Activated CD4-positive, alpha-beta T cell treated with anti-CD3 and anti-CD28 coated beads, Interleukin-2, amount 10 ng/mL, durations not matched to agents 24 days and 14 days (primary cell): ENCODE results near the gene ISLR. TPM values are rescaled to one million over a fixed set of nuclear protein-coding genes. Genes with fewer than 3 reads are reported as not detected.

Experiments used
- DNase-seq: peaks from one replicate; pipeline ENCODE4 v3.0.0; 2022
- H3K27ac Mint-ChIP-seq: one replicate; pipeline ENCODE4 v1.8.0; 2022; ENCODE audit warnings: mild to moderate bottlenecking, mixed read lengths
- H3K27me3 Mint-ChIP-seq: one replicate; pipeline ENCODE4 v1.8.0; 2022; ENCODE audit warnings: mixed read lengths
- H3K36me3 Mint-ChIP-seq: one replicate; pipeline ENCODE4 v1.8.0; 2022; ENCODE audit warnings: low read depth, mild to moderate bottlenecking, mixed read lengths
- H3K4me1 Mint-ChIP-seq: one replicate; pipeline ENCODE4 v1.8.0; 2021; ENCODE audit warnings: mixed read lengths
- H3K4me3 Mint-ChIP-seq: one replicate; pipeline ENCODE4 v1.8.0; 2022; ENCODE audit warnings: mild to moderate bottlenecking, moderate library complexity, mixed read lengths
- H3K9me3 Mint-ChIP-seq: one replicate; pipeline ENCODE4 v1.8.0; 2021; ENCODE audit warnings: mixed read lengths
- intact Hi-C: fragments of 100-400 bp; cut with micrococcal nuclease; formaldehyde crosslinking; loops from one replicate; pipeline ENCODE4 v1.15.1; 2023
- total RNA-seq: library from RNA; stranded (reverse); gene quantifications from 2 replicates; pipeline ENCODE4 v1.2.3, GENCODE V29; 2022

ISLR gene, protein sequence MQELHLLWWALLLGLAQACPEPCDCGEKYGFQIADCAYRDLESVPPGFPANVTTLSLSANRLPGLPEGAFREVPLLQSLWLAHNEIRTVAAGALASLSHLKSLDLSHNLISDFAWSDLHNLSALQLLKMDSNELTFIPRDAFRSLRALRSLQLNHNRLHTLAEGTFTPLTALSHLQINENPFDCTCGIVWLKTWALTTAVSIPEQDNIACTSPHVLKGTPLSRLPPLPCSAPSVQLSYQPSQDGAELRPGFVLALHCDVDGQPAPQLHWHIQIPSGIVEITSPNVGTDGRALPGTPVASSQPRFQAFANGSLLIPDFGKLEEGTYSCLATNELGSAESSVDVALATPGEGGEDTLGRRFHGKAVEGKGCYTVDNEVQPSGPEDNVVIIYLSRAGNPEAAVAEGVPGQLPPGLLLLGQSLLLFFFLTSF
- total RNA-seq, result not detected in 2 replicates

DNA sequence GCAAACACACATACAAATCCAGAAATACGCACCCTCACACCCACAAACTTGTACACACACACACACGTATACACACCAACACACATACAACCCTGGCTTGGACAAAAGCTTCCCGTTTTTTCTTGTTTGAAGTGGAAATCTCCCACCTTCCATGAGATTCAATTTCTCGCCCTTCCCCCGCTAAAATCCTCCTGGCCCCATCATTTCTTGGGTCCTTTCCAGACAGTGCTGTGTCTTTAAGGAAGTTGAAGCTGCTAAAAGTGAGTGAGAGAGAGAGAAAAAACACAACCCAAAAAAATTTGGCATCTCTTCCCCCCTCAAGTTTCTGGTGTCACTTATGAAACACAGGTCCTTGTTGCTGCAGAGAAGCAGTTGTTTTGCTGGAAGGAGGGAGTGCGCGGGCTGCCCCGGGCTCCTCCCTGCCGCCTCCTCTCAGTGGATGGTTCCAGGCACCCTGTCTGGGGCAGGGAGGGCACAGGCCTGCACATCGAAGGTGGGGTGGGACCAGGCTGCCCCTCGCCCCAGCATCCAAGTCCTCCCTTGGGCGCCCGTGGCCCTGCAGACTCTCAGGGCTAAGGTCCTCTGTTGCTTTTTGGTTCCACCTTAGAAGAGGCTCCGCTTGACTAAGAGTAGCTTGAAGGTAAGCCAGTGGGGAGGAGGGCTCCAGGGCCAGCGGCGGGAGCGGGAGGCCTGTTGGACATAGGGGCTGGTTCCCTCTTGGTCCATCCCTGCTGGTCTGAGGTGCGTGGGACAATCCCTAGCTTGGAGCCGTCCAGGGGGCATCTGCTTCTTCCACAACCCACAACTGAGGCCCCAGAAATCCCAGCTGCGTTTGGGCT, at the start of gene ISLR:
TSS of gene ISLR (plus strand) at position 331 of the 839 bp plus-strand sequence. CDS start 1,149 bp downstream, outside the sequence.
- intact Hi-C loops, result no loop called here
- H3K27ac Mint-ChIP-seq, result no peak within 1 kb of the TSS
- no peaks in the 10 kb centered on the region for H3K9me3 Mint-ChIP-seq
- no peaks in the 10 kb centered on the region for H3K27me3 Mint-ChIP-seq
- DNase-seq, result no peak
- H3K36me3 Mint-ChIP-seq, result no peaks in the 10 kb centered on the region
- no peaks in the 10 kb centered on the region for H3K4me1 Mint-ChIP-seq
- no peak within 1 kb of the TSS for H3K4me3 Mint-ChIP-seq

DNA sequence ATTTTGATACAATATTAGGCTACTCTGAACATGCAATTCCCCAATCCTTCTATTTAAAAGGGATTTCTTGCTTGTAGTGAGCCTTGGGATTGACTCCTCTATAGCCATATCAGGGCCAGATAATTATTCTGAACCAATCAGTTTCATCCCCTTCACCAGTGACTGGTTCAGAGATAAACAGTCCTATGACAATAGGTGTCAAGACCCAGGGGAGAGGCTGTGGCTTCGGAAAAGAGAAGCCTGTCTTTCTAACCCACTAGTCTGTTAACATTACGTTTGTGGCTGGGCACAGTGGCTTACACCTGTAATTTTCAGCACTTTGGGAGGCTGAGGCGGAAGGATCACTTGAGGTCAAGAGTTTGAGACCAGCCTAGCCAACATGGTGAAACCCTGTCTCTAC, 49.3 kb upstream of the ISLR start:
- Mint-ChIP-seq H3K27me3 (peaks cover 38% of the 10 kb centered on the region), H3K4me3 (no peak overlapping the region), H3K9me3 (no peaks in the 10 kb centered on the region), H3K4me1 (peaks cover 2% of the 10 kb centered on the region), H3K36me3 (no peaks in the 10 kb centered on the region), H3K27ac (no peak overlapping the region)
- no peak for DNase-seq
- intact Hi-C loops, result no loop called here

DNA sequence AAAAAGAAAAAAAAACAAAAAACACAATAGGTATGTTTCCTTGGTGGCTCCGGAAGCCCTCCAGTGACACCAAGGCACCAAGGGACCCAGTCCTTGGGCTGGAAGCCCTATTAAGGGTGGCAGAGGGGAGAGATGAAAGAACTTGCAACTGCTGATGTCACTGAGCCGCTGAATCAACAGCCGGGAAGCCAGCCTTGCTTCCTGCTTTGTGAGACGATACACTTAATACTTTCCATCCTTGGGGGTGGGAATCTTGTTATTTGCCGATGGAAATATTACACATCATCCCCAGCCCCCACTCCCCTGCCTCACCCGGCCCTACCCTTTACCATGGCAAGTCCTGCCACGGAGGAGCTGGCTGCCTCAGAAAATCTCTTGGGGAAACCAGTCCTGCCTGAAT, 48.8 kb upstream of the ISLR start:
- no peak for DNase-seq
- no peaks in the 10 kb centered on the region for H3K36me3 Mint-ChIP-seq
- H3K4me1 Mint-ChIP-seq, result peaks cover 5% of the 10 kb centered on the region
- no peak overlapping the region for H3K27ac Mint-ChIP-seq
- intact Hi-C loops, result no loop called here
- peaks cover 43% of the 10 kb centered on the region for H3K27me3 Mint-ChIP-seq
- no peak overlapping the region for H3K4me3 Mint-ChIP-seq
- no peaks in the 10 kb centered on the region for H3K9me3 Mint-ChIP-seq

DNA sequence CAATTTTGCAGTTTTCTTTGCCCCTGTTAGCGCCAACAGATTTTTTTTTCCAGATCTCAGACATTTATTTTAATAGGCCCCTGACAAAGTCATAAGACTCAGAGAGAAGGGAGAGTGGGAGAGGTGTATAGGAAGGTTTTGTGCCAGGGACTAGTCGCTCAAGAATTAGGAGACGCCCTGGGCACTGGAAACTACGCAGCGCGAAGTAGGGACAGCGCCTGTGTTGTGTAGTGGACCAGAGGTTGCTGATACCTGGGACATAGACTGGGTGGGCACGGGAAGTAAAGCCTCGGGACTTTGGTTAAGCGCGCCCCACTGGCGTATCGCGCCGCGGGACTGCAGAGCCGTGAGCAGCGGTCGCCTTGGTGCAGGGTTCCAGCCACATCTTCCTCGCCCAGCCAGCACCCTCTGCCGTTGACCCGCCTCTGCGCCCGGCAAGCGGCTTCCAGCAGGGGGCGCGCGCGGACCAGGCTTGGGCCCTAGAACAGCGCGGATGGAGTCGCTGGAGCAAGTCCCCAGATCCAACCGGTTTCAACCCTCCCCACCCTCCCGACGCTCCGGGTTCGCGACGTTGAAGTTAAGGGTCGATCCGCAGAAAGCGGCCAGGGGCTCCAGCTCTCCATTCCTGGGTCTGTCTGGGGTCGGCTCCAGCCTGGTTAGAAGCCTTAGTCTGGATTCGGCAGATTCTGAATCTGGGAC, 46.1 kb upstream of the ISLR start:
- Mint-ChIP-seq H3K4me1 (peaks cover 11% of the 10 kb centered on the region), H3K9me3 (peaks cover 4% of the 10 kb centered on the region), H3K4me3 (peak overlapping the region; percentile 26), H3K27me3 (peaks cover 61% of the 10 kb centered on the region), H3K36me3 (peaks cover 7% of the 10 kb centered on the region), H3K27ac (no peak overlapping the region)
- intact Hi-C loops, result loop anchor here (1.0 kb wide), 1 partner anchor 195 kb away; no protein-coding TSS in a partner anchor
- peak; percentile 96 for DNase-seq

DNA sequence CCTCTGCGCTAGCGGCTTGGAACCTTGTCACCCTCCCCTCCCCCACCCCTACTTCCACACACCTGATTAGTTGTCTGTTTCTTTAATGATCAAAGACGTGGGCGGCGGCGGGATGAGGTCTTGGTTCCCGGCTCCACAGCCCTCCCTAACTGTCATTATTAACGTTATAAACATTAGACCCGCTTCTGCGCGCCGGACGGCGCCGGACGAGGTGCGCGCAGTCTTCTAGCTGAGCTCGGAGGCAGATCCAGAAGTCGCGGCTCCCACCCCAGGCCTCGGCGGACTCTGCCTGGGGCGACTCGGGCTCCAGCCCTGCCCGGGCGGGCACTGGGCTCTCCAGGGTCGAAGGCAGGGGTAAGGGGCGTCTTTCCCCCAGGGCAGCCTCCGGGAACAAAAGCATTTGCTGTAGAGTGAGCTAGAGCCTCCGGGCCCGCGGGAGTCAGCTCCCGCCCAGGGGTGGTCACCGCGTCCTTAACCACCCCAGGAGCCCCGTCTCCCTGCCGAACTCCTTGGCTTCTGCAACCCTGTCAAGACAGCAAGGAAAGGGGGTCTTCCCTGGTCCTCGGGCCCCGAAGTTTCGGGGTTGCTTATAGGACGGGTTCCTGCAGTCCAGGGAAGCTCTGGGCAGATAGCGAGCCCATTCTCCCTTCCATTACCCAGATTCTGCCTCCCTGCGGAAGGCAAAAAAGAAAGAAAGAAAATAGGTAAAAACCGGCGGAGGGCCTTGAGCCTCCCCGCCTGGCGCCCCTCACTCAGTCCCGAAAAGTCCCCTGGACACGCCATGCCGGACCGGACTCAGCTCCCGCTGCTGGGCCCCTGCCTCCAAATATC, 45.3 kb upstream of the ISLR start:
- Mint-ChIP-seq H3K36me3 (peaks cover 7% of the 10 kb centered on the region), H3K27me3 (peaks cover 65% of the 10 kb centered on the region), H3K4me3 (peak overlapping the region; percentile 26), H3K9me3 (peaks cover 4% of the 10 kb centered on the region), H3K4me1 (peaks cover 13% of the 10 kb centered on the region), H3K27ac (no peak overlapping the region)
- DNase-seq, result no peak
- intact Hi-C loops, result loop anchor here (1.0 kb wide), 2 partner anchors 174 to 194 kb away; no protein-coding TSS in a partner anchor

- Mint-ChIP-seq H3K4me1 (peaks cover 13% of the 10 kb centered on the region), H3K4me3 (no peak overlapping the region), H3K27ac (peak overlapping the region; percentile 51)
Observed at GRCh38 chr15:74128785-74129585, 44.5 kb upstream of the ISLR start.

DNA sequence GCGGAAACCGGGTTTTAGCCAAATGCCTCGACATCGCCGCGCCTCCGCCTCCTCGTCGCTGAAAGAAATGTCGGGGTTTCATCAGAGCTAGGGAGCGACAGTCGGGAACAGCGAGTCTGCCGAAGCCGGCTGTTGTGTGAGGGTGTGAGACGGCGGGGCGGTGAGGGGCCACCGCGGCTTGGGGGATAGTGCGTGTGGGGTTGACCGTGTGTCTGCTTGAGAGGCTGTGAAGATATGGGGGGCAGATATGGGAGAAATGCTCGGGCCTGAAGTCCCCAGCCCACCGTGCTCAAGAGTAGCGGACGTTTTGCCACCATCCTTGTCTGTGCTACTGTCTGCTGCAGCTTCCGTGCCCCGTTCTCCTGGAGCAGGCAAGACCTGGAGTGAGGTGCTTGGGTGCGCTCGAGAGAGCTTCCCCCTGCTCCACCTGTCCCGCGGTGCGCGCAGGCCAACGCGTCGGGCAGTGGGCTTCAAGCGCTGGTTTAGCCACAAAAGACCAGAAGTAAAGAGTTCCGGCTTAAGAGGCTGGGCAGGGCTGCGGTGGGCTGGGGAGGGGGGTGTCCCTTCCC, 43.8 kb upstream of the ISLR start:
- H3K4me1 Mint-ChIP-seq, result peaks cover 13% of the 10 kb centered on the region
- H3K27ac Mint-ChIP-seq, result peak overlapping the region; percentile 51
- intact Hi-C loops, result no loop called here
- H3K9me3 Mint-ChIP-seq, result peaks cover 4% of the 10 kb centered on the region
- H3K4me3 Mint-ChIP-seq, result no peak overlapping the region
- peak; percentile 59 for DNase-seq
- H3K36me3 Mint-ChIP-seq, result peaks cover 7% of the 10 kb centered on the region
- H3K27me3 Mint-ChIP-seq, result peaks cover 73% of the 10 kb centered on the region

More at GRCh38 chr15:74128785-74129585, 44.5 kb upstream of the ISLR start:
- H3K36me3 Mint-ChIP-seq, result peaks cover 7% of the 10 kb centered on the region
- intact Hi-C loops, result loop anchor here (1.0 kb wide), 1 partner anchor 173 kb away; no protein-coding TSS in a partner anchor
- H3K9me3 Mint-ChIP-seq, result peaks cover 4% of the 10 kb centered on the region
- no peak for DNase-seq
- peaks cover 69% of the 10 kb centered on the region for H3K27me3 Mint-ChIP-seq

GRCh38 chr15:74130155-74130848, 43.2 kb upstream of the ISLR start, which contains the start of gene ISLR2:
Gene ISLR2, plus strand, starts transcription at chr15:74130586. Its CDS starts 2,169 bp downstream, at chr15:74132755.
- no peak within 1 kb of the TSS for H3K4me3 Mint-ChIP-seq
- H3K36me3 Mint-ChIP-seq, result peaks cover 7% of the 10 kb centered on the region
- peaks cover 4% of the 10 kb centered on the region for H3K9me3 Mint-ChIP-seq
- peaks cover 16% of the 10 kb centered on the region for H3K4me1 Mint-ChIP-seq
- peaks cover 78% of the 10 kb centered on the region for H3K27me3 Mint-ChIP-seq
- intact Hi-C loops, result no loop called here
- DNase-seq, result no peak
- H3K27ac Mint-ChIP-seq, result peak within 1 kb of the TSS; percentile 65

- H3K36me3 Mint-ChIP-seq, result peaks cover 7% of the 10 kb centered on the region
- peaks cover 19% of the 10 kb centered on the region for H3K4me1 Mint-ChIP-seq
- H3K9me3 Mint-ChIP-seq, result peaks cover 4% of the 10 kb centered on the region
- no peak overlapping the region for H3K4me3 Mint-ChIP-seq
- no peak for DNase-seq
- intact Hi-C loops, result no loop called here
- H3K27ac Mint-ChIP-seq, result peak overlapping the region; percentile 65
- peaks cover 81% of the 10 kb centered on the region for H3K27me3 Mint-ChIP-seq
Observed at GRCh38 chr15:74130849-74131627, 42.5 kb upstream of the ISLR start.

DNA sequence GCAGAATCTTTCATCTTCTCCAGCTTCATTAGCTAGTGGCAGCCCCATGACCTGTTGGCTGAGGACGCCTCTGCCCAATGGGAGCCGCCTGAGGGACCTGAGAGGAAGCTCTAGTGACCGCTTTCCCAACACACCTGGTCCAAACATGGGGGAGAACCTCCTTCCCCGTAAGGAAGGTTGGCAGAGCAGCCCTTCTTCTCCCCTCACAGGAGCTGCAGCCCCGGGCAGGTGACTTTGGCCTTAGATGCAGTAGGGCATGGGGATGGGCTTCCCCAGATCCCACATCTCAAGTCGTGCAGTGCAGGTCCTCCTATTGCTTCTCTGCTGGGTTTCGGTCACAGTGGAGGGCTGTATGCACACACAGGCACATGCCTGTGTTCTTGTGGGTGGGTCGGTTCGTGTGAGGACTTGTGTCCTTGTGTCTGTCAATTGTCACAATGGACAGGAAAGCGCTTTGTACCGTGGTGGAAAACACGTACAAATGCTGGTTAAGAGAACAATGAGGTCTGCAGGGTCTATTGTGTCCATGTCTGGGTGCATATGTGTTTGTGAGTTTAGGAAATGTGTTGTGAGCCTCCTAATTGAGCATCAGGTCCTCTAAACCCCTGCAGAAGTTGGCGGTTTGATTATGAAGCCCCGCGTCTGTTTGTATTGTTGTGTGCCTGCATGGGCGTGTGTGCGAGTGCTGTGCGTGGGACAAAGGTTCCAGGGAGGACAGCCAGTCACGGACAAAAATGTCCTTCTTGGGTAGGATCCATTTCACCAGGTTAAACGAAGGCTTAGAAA, 41.7 kb upstream of the ISLR start:
- Mint-ChIP-seq H3K4me3 (peak overlapping the region; percentile 9), H3K27ac (peak overlapping the region; percentile 74), H3K4me1 (peaks cover 20% of the 10 kb centered on the region)

More for the DNA sequence above, 41.7 kb upstream of the ISLR start:
- peaks cover 4% of the 10 kb centered on the region for H3K9me3 Mint-ChIP-seq
- H3K36me3 Mint-ChIP-seq, result peaks cover 7% of the 10 kb centered on the region
- no peak for DNase-seq
- peaks cover 83% of the 10 kb centered on the region for H3K27me3 Mint-ChIP-seq
- intact Hi-C loops, result no loop called here
